K562 (cell line): ENCODE measurements around the gene DENND5B. TPM values are rescaled to one million over a fixed set of nuclear protein-coding genes. Genes with fewer than 3 reads are reported as not detected.

Experiments
- ATF1 ChIP-seq, 2 experiments: fragments of 450-650 bp in 1 of 2; IDR thresholded peaks; 2 replicates each; pipeline ENCODE4 v1.6.1; 2016; ENCODE audit warnings: missing compliant biosample characterization in 1 of 2, missing genetic modification characterization in 1 of 2
- BHLHE40 ChIP-seq: IDR thresholded peaks from 2 replicates; pipeline ENCODE4 v1.6.1; 2011; ENCODE audit warnings: low read length, improper control_type of control experiment
- BRF1 ChIP-seq: IDR thresholded peaks from 3 replicates; pipeline ENCODE4 v1.6.1; 2011; ENCODE audit warnings: borderline replicate concordance, mild to moderate bottlenecking; ENCODE audit not compliant: insufficient read length; ENCODE audit errors: extremely low read depth
- CHD4 ChIP-seq: fragments of 200-600 bp; sonication (generic); IDR thresholded peaks from 3 replicates; pipeline ENCODE4 v1.6.1; 2012; ENCODE audit warnings: low read depth, mild to moderate bottlenecking, mixed read lengths, low read length, inconsistent platforms; ENCODE audit not compliant: insufficient read depth, insufficient replicate concordance, poor library complexity, severe bottlenecking
- CREB1 ChIP-seq, 2 experiments: sonication (generic) in 1 of 2; formaldehyde crosslinking in 1 of 2; IDR thresholded peaks; 2 replicates each; pipeline versions ENCODE4 v1.6.1 to v1.8.0; 2012 to 2022; ENCODE audit warnings: inconsistent platforms in 1 of 2, mild to moderate bottlenecking in 1 of 2, missing genetic modification reagents in 1 of 2, moderate library complexity in 1 of 2
- FOXA3 ChIP-seq, 2 experiments: fragments of 450-650 bp in 1 of 2; sonication (generic) in 1 of 2; formaldehyde crosslinking; IDR thresholded peaks in 1 of 2; conservative IDR thresholded peaks in 1 of 2; 2 replicates each; pipeline versions ENCODE4 v1.4.0 to v1.8.0; 2020 to 2022; ENCODE audit warnings: mild to moderate bottlenecking in 2 of 2, missing genetic modification reagents in 1 of 2
- KAT7 ChIP-seq: sonication (generic); formaldehyde crosslinking; IDR thresholded peaks from 2 replicates; pipeline ENCODE4 v1.8.0; 2022; ENCODE audit warnings: missing genetic modification reagents, mild to moderate bottlenecking, borderline replicate concordance
- NR4A1 ChIP-seq, 2 experiments: fragments of 250-450 bp in 1 of 2; fragments of 450-650 bp in 1 of 2; sonication (Bioruptor Pico) in 1 of 2; IDR thresholded peaks; 2 replicates each; pipeline versions ENCODE4 v1.4.0 to v1.6.1; 2016 to 2020; ENCODE audit warnings: mild to moderate bottlenecking in 2 of 2, missing compliant biosample characterization in 1 of 2, missing genetic modification characterization in 1 of 2, moderate library complexity in 1 of 2
- POLR2A ChIP-seq: fragments of 450-650 bp; conservative IDR thresholded peaks from 2 replicates; pipeline ENCODE4 v1.6.1; 2016
- SREBF2 ChIP-seq: sonication (generic); formaldehyde crosslinking; IDR thresholded peaks from 2 replicates; pipeline ENCODE4 v1.4.0; 2020; ENCODE audit warnings: mild to moderate bottlenecking, missing genetic modification reagents
- SRSF7 ChIP-seq: fragments of 200-400 bp; formaldehyde crosslinking; optimal IDR thresholded peaks from 2 replicates; pipeline ENCODE3; 2017; ENCODE audit warnings: mild to moderate bottlenecking, low read depth, low read length
- SRSF9 ChIP-seq: fragments of 200-400 bp; formaldehyde crosslinking; IDR thresholded peaks from 2 replicates; pipeline ENCODE4 v1.6.1; 2017; ENCODE audit warnings: low read depth, low read length, borderline replicate concordance
- SUPT5H ChIP-seq: fragments of 450-650 bp; IDR thresholded peaks from 2 replicates; pipeline ENCODE4 v1.6.1; 2016
- TBP ChIP-seq: optimal IDR thresholded peaks from 2 replicates; pipeline ENCODE3; 2011; ENCODE audit warnings: low read depth, low read length, improper control_type of control experiment
- ZNF165 ChIP-seq: fragments of 250-450 bp; sonication (Bioruptor Pico); IDR thresholded peaks from 2 replicates; pipeline ENCODE4 v1.4.0; 2020; ENCODE audit warnings: borderline replicate concordance
- ZNF384 ChIP-seq: IDR thresholded peaks from 2 replicates; pipeline ENCODE4 v1.6.1; 2012; ENCODE audit warnings: low read depth, low read length, improper control_type of control experiment
- ZNF830 ChIP-seq: fragments of 250-450 bp; sonication (Bioruptor Pico); IDR thresholded peaks from 2 replicates; pipeline ENCODE4 v1.5.0; 2021; ENCODE audit warnings: mild to moderate bottlenecking
- polyA plus RNA-seq, 8 experiments: library from polyadenylated mRNA; depleted of rRNA in 4 of 8; stranded (reverse) in 5 of 8; unstranded in 3 of 8; fragments of >200 nt; fragmentation: Nextera tagmentation in 2 of 8; fragmentation: Illumina TruSeq in 1 of 8; extraction: Ambion mirVana in 2 of 8; extraction: Trizol in 1 of 8; gene quantifications; 2 replicates each; pipeline versions ENCODE4 v1.2.1 to v1.2.3, GENCODE V29; 2011 to 2014; ENCODE audit warnings: inconsistent platforms in 1 of 8, missing spikeins in 1 of 8
- total RNA-seq, 7 experiments: library from RNA; depleted of rRNA in 6 of 7; stranded (reverse); fragments of >200 nt in 6 of 7; fragmentation: Illumina TruSeq in 2 of 7; extraction: Trizol in 2 of 7; gene quantifications; 2 replicates each; pipeline versions ENCODE4 v1.2.1 to v1.2.3, GENCODE V29; 2011 to 2021; ENCODE audit warnings: low replicate concordance in 1 of 7
- TF ChIP-seq, protein P1 (sequence below), 2 experiments: fragments of 250-450 bp in 1 of 2; fragments of 450-650 bp in 1 of 2; sonication (Bioruptor Pico) in 1 of 2; IDR thresholded peaks; 2 replicates each; pipeline versions ENCODE4 v1.6.1 to v1.8.0; 2016 to 2021; ENCODE audit warnings: mild to moderate bottlenecking in 2 of 2, moderate library complexity in 2 of 2, missing compliant biosample characterization in 1 of 2, missing genetic modification characterization in 1 of 2
- TF ChIP-seq, protein P2 (sequence below), 2 experiments: fragments of 450-650 bp; conservative IDR thresholded peaks; 2 replicates each; pipeline ENCODE4 v1.6.1; 2017; ENCODE audit warnings: mild to moderate bottlenecking in 2 of 2, moderate library complexity in 2 of 2
- TF ChIP-seq, protein P3 (sequence below): fragments of 250-450 bp; sonication (Bioruptor Pico); IDR thresholded peaks from 2 replicates; pipeline ENCODE4 v1.4.0; 2020; ENCODE audit warnings: borderline replicate concordance
- TF ChIP-seq, protein P4 (sequence below), 2 experiments: fragments of 450-650 bp in 1 of 2; sonication (generic) in 1 of 2; formaldehyde crosslinking in 1 of 2; IDR thresholded peaks in 1 of 2; conservative IDR thresholded peaks in 1 of 2; 2 replicates each; pipeline versions ENCODE4 v1.6.1 to v1.8.1; 2016 to 2023; ENCODE audit warnings: mild to moderate bottlenecking in 2 of 2, moderate library complexity in 2 of 2, inconsistent platforms in 1 of 2, missing genetic modification reagents in 1 of 2

DENND5B gene
- total and polyA plus RNA-seq, 9 of the 15 experiments (the other 6 are each of a cell fraction or from before 2014, with no cell fraction given): 0.99 to 6.0 (median 3.6) TPM

GRCh38 chr12:31589904-31590641 lies 863 bp downstream of the DENND5B start (continued):
- TF ChIP-seq, protein P1, sequence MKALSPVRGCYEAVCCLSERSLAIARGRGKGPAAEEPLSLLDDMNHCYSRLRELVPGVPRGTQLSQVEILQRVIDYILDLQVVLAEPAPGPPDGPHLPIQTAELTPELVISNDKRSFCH (CRISPR knock-in tag; IDR thresholded peaks at IDR 0.05): no peak
- TF ChIP-seq, protein P1 (tag; IDR thresholded peaks at IDR 0.05): 0 out of 2 replicates have a peak, but pooled peaks have one; percentile 24
- TF ChIP-seq, protein P2, sequence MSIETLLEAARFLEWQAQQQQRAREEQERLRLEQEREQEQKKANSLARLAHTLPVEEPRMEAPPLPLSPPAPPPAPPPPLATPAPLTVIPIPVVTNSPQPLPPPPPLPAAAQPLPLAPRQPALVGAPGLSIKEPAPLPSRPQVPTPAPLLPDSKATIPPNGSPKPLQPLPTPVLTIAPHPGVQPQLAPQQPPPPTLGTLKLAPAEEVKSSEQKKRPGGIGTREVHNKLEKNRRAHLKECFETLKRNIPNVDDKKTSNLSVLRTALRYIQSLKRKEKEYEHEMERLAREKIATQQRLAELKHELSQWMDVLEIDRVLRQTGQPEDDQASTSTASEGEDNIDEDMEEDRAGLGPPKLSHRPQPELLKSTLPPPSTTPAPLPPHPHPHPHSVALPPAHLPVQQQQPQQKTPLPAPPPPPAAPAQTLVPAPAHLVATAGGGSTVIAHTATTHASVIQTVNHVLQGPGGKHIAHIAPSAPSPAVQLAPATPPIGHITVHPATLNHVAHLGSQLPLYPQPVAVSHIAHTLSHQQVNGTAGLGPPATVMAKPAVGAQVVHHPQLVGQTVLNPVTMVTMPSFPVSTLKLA (conservative IDR thresholded peaks at IDR 0.05): 0 out of 4 replicates have a peak, but pooled peaks of 1 of the 2 experiments have one; percentile 34
- TF ChIP-seq FOXA3 (CRISPR knock-in tag; conservative IDR thresholded peaks at IDR 0.05 in 1 of 2, IDR thresholded peaks at IDR 0.05 in 1 of 2): peak in 1 of 2 experiments; percentile 48; a peak in 2 of 4 replicates
- TF ChIP-seq SRSF7: no peak
- TF ChIP-seq BRF1: no peak
- TF ChIP-seq BHLHE40: peak; percentile 83
- peak; percentile 44; the same call in 1 of the 2 replicates for TF ChIP-seq KAT7 (CRISPR knock-in tag)
- TF ChIP-seq TBP: no peak
- no peak for TF ChIP-seq SUPT5H
- no peak for TF ChIP-seq NR4A1 (CRISPR knock-in tag; IDR thresholded peaks at IDR 0.05)
- no peak for TF ChIP-seq NR4A1 (tag; IDR thresholded peaks at IDR 0.05)
- TF ChIP-seq SREBF2 (CRISPR knock-in tag): no peak
- 0 out of 2 replicates have a peak, but pooled peaks have one; percentile 13 for TF ChIP-seq POLR2A
- no peak; the same call in 1 of the 2 replicates for TF ChIP-seq CREB1 (IDR thresholded peaks at IDR 0.05)
- TF ChIP-seq CREB1 (CRISPR knock-in tag; IDR thresholded peaks at IDR 0.05): 0 out of 2 replicates have a peak, but pooled peaks have one; percentile 39
- TF ChIP-seq, protein P3, sequence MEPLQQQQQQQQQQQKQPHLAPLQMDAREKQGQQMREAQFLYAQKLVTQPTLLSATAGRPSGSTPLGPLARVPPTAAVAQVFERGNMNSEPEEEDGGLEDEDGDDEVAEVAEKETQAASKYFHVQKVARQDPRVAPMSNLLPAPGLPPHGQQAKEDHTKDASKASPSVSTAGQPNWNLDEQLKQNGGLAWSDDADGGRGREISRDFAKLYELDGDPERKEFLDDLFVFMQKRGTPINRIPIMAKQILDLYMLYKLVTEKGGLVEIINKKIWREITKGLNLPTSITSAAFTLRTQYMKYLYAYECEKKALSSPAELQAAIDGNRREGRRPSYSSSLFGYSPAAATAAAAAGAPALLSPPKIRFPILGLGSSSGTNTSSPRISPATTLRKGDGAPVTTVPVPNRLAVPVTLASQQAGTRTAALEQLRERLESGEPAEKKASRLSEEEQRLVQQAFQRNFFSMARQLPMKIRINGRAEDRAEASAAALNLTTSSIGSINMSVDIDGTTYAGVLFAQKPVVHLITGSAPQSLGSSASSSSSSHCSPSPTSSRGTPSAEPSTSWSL (CRISPR knock-in tag): no peak
- no peak for TF ChIP-seq SRSF9
- TF ChIP-seq ZNF384: no peak
- TF ChIP-seq, protein P4, sequence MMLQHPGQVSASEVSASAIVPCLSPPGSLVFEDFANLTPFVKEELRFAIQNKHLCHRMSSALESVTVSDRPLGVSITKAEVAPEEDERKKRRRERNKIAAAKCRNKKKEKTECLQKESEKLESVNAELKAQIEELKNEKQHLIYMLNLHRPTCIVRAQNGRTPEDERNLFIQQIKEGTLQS (IDR thresholded peaks at IDR 0.05): 0 out of 2 replicates have a peak, but pooled peaks have one; percentile 22
- TF ChIP-seq, protein P4 (CRISPR knock-in tag; conservative IDR thresholded peaks at IDR 0.05): no peak
- no peak for TF ChIP-seq ZNF165 (CRISPR knock-in tag)
- no peak for TF ChIP-seq CHD4
- TF ChIP-seq ATF1 (CRISPR knock-in tag; IDR thresholded peaks at IDR 0.05): no peak
- peak; percentile 48; the same call in 1 of the 2 replicates for TF ChIP-seq ATF1 (tag; IDR thresholded peaks at IDR 0.05)
- TF ChIP-seq ZNF830 (CRISPR knock-in tag): no peak
